ENCODE results near the gene LAMA5. TPM values are rescaled to one million over a fixed set of nuclear protein-coding genes. Genes with fewer than 3 reads are reported as not detected.

The LAMA5 gene
- total RNA-seq, 1 donor from 2014 or later, result 70.9 TPM

- Histone ChIP-seq H3K4me1 (peaks cover 3% of the 10 kb centered on the region), H3K27me3 (ENCODE audit: low read depth) (no peaks in the 10 kb centered on the region), H3K36me3 (peaks cover 87% of the 10 kb centered on the region), H3K9me3 (replicated peaks) (no peaks in the 10 kb centered on the region), H3K4me3 (no peak overlapping the region), H3K27ac (replicated peaks) (no peak overlapping the region)
- intact Hi-C loops (cut with micrococcal nuclease), result no loop called here
- no peak for DNase-seq
- no peak for TF ChIP-seq CTCF (IDR thresholded peaks at IDR 0.05; ENCODE audit: borderline replicate concordance)
Measured at GRCh38 chr20:62313460-62314338, 53.4 kb downstream of the LAMA5 start.

GRCh38 chr20:62313021-62313420 lies 54.1 kb downstream of the LAMA5 start:
- H3K9me3 ChIP-seq (replicated peaks), result no peaks in the 10 kb centered on the region
- H3K4me3 ChIP-seq, result no peak overlapping the region
- intact Hi-C loops (cut with micrococcal nuclease), result no loop called here
- H3K36me3 ChIP-seq, result peaks cover 90% of the 10 kb centered on the region
- H3K27me3 ChIP-seq (ENCODE audit: low read depth), result no peaks in the 10 kb centered on the region
- no peak for DNase-seq
- H3K4me1 ChIP-seq, result peaks cover 3% of the 10 kb centered on the region
- H3K27ac ChIP-seq (replicated peaks), result no peak overlapping the region
- TF ChIP-seq CTCF (IDR thresholded peaks at IDR 0.05; ENCODE audit: borderline replicate concordance), result no peak

- Histone ChIP-seq H3K27me3 (ENCODE audit: low read depth) (no peaks in the 10 kb centered on the region), H3K4me1 (peaks cover 6% of the 10 kb centered on the region), H3K36me3 (peaks cover 94% of the 10 kb centered on the region), H3K9me3 (replicated peaks) (no peaks in the 10 kb centered on the region), H3K27ac (replicated peaks) (no peak overlapping the region), H3K4me3 (no peak overlapping the region)
- intact Hi-C loops (cut with micrococcal nuclease), result no loop called here
- no peak for TF ChIP-seq CTCF (IDR thresholded peaks at IDR 0.05; ENCODE audit: borderline replicate concordance)
- no peak for DNase-seq
Measured at GRCh38 chr20:62312662-62312977, 54.5 kb downstream of the LAMA5 start.

GRCh38 chr20:62311832-62312661 lies 55.1 kb downstream of the LAMA5 start:
- intact Hi-C loops (cut with micrococcal nuclease), result no loop called here
- H3K36me3 ChIP-seq, result peaks cover 94% of the 10 kb centered on the region

GRCh38 chr20:62311150-62311549 lies 56.0 kb downstream of the LAMA5 start:
- H3K27ac ChIP-seq (replicated peaks), result no peak overlapping the region
- peaks cover 9% of the 10 kb centered on the region for H3K4me1 ChIP-seq
- intact Hi-C loops (cut with micrococcal nuclease), result no loop called here
- H3K9me3 ChIP-seq (replicated peaks), result no peaks in the 10 kb centered on the region
- TF ChIP-seq CTCF (IDR thresholded peaks at IDR 0.05; ENCODE audit: borderline replicate concordance), result no peak
- H3K27me3 ChIP-seq (ENCODE audit: low read depth), result no peaks in the 10 kb centered on the region
- H3K36me3 ChIP-seq, result peaks cover 94% of the 10 kb centered on the region
- DNase-seq, result no peak
- H3K4me3 ChIP-seq, result no peak overlapping the region

More at GRCh38 chr20:62311832-62312661, 55.1 kb downstream of the LAMA5 start:
- DNase-seq, result no peak
- no peak for TF ChIP-seq CTCF (IDR thresholded peaks at IDR 0.05; ENCODE audit: borderline replicate concordance)
- peaks cover 4% of the 10 kb centered on the region for H3K4me1 ChIP-seq
- H3K27ac ChIP-seq (replicated peaks), result no peak overlapping the region
- no peaks in the 10 kb centered on the region for H3K27me3 ChIP-seq (ENCODE audit: low read depth)
- no peaks in the 10 kb centered on the region for H3K9me3 ChIP-seq (replicated peaks)
- no peak overlapping the region for H3K4me3 ChIP-seq
